ENCODE data around the gene IL22RA1. TPM values are rescaled to one million over a fixed set of nuclear protein-coding genes. Genes with fewer than 3 reads are reported as not detected.
A peak's percentile ranks its signal among the peaks of the same experiment; 100 is the strongest.

Gene IL22RA1
- total and polyA plus RNA-seq, 9 of the 15 experiments (the other 6 are each of a cell fraction or from before 2014, with no cell fraction given): not detected

GRCh38 chr1:24100945-24101737 is 41.8 kb downstream of the IL22RA1 start:
- no peak overlapping the region for H3K4me2 ChIP-seq (ENCODE audit: insufficient read depth, low read length)
- 13% methylated on average over 13 of the region's 13 CpGs for WGBS (ENCODE audit: insufficient coverage, low coverage, missing lambda C conversion rate)
- peaks cover 2 to 16% of the 10 kb centered on the region in 2 experiments; a peak in 4 of 5 replicates for H3K4me1 ChIP-seq (replicated peaks in 1 of 2; ENCODE audit: control insufficient read depth in 2 of 2, insufficient read depth in 2 of 2, low read length in 2 of 2)
- in situ Hi-C loops (cut with MboI): no loop called here
- H3K27me3 ChIP-seq (ENCODE audit: control insufficient read depth in 2 of 2, insufficient read depth in 2 of 2, low read length in 2 of 2): peaks cover 28 to 70% of the 10 kb centered on the region in 2 experiments
- H3K9ac ChIP-seq (ENCODE audit: insufficient read depth in 1 of 2, low read depth in 2 of 2, low read length in 2 of 2): no peak overlapping the region
- no peaks in the 10 kb centered on the region for H3K9me3 ChIP-seq (replicated peaks; ENCODE audit: control insufficient read depth, insufficient read depth, low read depth, low read length)
- H3K36me3 ChIP-seq (ENCODE audit: control insufficient read depth, insufficient read depth, low read length): no peaks in the 10 kb centered on the region
- no peak for FAIRE-seq
- H4K20me1 ChIP-seq (replicated peaks; ENCODE audit: control insufficient read depth, insufficient read depth, low read length): peaks cover 13% of the 10 kb centered on the region
- H3K4me3 ChIP-seq: no peak overlapping the region
- no peak overlapping the region for H3K27ac ChIP-seq (ENCODE audit: extremely low read depth, low read depth, low read length)
- no peaks in the 10 kb centered on the region for H3K79me2 ChIP-seq (ENCODE audit: control insufficient read depth, insufficient read depth, low read length)
- no peak for ATAC-seq
- POLR2A ChIA-PET: interaction anchor here (2.0 to 2.5 kb wide), 2 partner anchors 11 kb away, joined by 7 to 9 read pairs; partner anchors contain the start of gene MYOM3
- DNase-seq (ENCODE audit: extremely low read depth in 1 of 4, low spot score in 3 of 4): no peak
- peaks cover 5% of the 10 kb centered on the region for H3K9me1 ChIP-seq (ENCODE audit: control insufficient read depth, insufficient read depth, low read length)
- intact Hi-C loops (cut with micrococcal nuclease): no loop called here
- TF ChIP-seq ZNF121 (CRISPR knock-in tag; conservative IDR thresholded peaks at IDR 0.05) (peak; percentile 92), IFI16 (CRISPR knock-in tag; IDR thresholded peaks at IDR 0.05) (no peak)
- no peak overlapping the region for H2AFZ ChIP-seq (ENCODE audit: low read depth, low read length)
- CTCF ChIA-PET (ENCODE audit: low intra/inter-chr PET ratio): interaction anchor here (0.7 kb wide), 1 partner anchor 854 kb away, joined by 4 read pairs; no protein-coding TSS in a partner anchor
- BruUV-seq (replicated peaks): no TSS peak

DNA sequence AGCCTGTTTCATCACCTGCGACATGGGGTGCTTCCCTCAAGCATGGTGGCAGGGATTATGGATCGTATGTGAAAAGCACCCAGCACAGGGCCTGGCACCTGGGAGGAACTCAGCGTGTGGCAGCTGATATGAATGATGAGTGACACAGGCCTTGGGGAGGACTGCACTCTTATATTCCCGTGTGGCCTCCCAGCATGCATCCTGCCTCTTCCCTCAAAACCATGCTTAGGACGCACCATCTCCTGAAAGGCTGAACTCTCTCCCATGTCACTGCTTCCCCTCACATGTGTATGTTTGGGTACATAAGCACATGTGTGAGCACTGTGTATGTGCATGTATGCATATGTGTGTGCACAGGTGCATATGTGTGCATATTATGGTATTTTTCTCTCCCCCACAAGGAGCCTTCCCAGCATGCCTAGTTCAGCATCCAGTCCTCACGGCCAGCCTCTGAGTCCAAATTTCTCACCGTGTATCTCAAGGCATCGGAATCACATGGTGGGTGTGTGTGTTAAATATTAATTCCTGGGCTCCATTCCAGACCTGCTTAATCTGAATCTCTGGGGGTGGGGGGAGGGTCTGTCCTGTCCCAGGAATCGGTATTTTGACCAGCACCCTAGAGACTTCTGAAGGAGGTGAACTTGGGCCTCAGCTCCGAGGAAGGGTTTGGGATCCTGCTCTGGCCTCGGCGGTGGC is 43.8 kb downstream of the IL22RA1 start:
- WGBS (ENCODE audit: insufficient coverage, low coverage, missing lambda C conversion rate): 8% methylated on average over 12 of the region's 12 CpGs
- ChIA-PET CTCF (ENCODE audit: low intra/inter-chr PET ratio) (no interaction called here), POLR2A (interaction anchor here (1.0 kb wide), 1 partner anchor 20 kb away, joined by 3 read pairs; no protein-coding TSS in a partner anchor)
- Histone ChIP-seq H2AFZ (ENCODE audit: low read depth, low read length) (no peak overlapping the region), H3K36me3 (ENCODE audit: control insufficient read depth, insufficient read depth, low read length) (no peaks in the 10 kb centered on the region), H3K4me1 (replicated peaks in 1 of 2; ENCODE audit: control insufficient read depth in 2 of 2, insufficient read depth in 2 of 2, low read length in 2 of 2) (peaks cover 2 to 11% of the 10 kb centered on the region in 2 experiments; a peak in 4 of 5 replicates), H3K4me3 (no peak overlapping the region), H4K20me1 (replicated peaks; ENCODE audit: control insufficient read depth, insufficient read depth, low read length) (peaks cover 16% of the 10 kb centered on the region), H3K27ac (ENCODE audit: extremely low read depth, low read depth, low read length) (no peak overlapping the region), H3K79me2 (ENCODE audit: control insufficient read depth, insufficient read depth, low read length) (no peaks in the 10 kb centered on the region), H3K4me2 (ENCODE audit: insufficient read depth, low read length) (no peak overlapping the region), H3K9ac (ENCODE audit: insufficient read depth in 1 of 2, low read depth in 2 of 2, low read length in 2 of 2) (no peak overlapping the region), H3K27me3 (ENCODE audit: control insufficient read depth in 2 of 2, insufficient read depth in 2 of 2, low read length in 2 of 2) (peaks cover 45 to 86% of the 10 kb centered on the region in 2 experiments), H3K9me3 (replicated peaks; ENCODE audit: control insufficient read depth, insufficient read depth, low read depth, low read length) (no peaks in the 10 kb centered on the region), H3K9me1 (ENCODE audit: control insufficient read depth, insufficient read depth, low read length) (peaks cover 5% of the 10 kb centered on the region)
- peak; percentile 15; the same call in 1 of the 3 replicates for ATAC-seq
- in situ Hi-C loops (cut with MboI): no loop called here
- FAIRE-seq: no peak
- DNase-seq (ENCODE audit: extremely low read depth in 1 of 4, low spot score in 3 of 4): no peak
- intact Hi-C loops (cut with micrococcal nuclease): no loop called here
- BruUV-seq (replicated peaks): no TSS peak
- no peak for TF ChIP-seq ZNF407 (IDR thresholded peaks at IDR 0.05; ENCODE audit: low read depth)

All from K562 (cell line).